HCT116 (cell line): ENCODE results near the gene SLFN12. TPM values are rescaled to one million over a fixed set of nuclear protein-coding genes. Genes with fewer than 3 reads are reported as not detected.

Source experiments
- ATAC-seq: fragments of 200-7000 bp; cut with Tn5 transposase; 2 replicates; pipeline ENCODE4 v1.9.1; 2020; ENCODE audit warnings: mild to moderate bottlenecking, moderate library complexity
- BruUV-seq: library from RNA; stranded (reverse); fragments of 400-500 nt; replicated peaks from 2 replicates; lab custom pipeline; 2021; lab: Mats Ljungman, UMichigan
- CTCF ChIA-PET: fragments of 300-600 bp; sonication (Branson Sonifier 250); formaldehyde crosslinking; loops from one replicate; lab custom pipeline; 2021; ENCODE audit warnings: antibody characterized with exemption; lab: Charles Lee
- POLR2A ChIA-PET: fragments of 300-600, 350-600 bp; sonication (Branson Sonifier 250); formaldehyde crosslinking; loops from one replicate; lab custom pipeline; 2021; ENCODE audit warnings: antibody characterized with exemption; lab: Charles Lee
- RAD21 ChIA-PET, 2 experiments: fragments of 300-600 bp; sonication (Branson Sonifier 250); formaldehyde crosslinking; loops; one replicate each; lab custom pipeline; 2023; ENCODE audit warnings: low total read pairs in 2 of 2; ENCODE audit not compliant: uncharacterized antibody in 2 of 2, unreplicated experiment in 2 of 2, low non-redundant PET in 1 of 2; lab: Charles Lee
- DNase-seq: peaks from one replicate; pipeline ENCODE4 v3.0.0-alpha.2; 2010; ENCODE audit warnings: low read depth, low spot score
- H2AFZ ChIP-seq: fragments of 200-600 bp; shearing (Covaris generic), sonication (generic); 2 replicates; pipeline ENCODE4 v1.6.1; 2017; ENCODE audit warnings: low read depth, mixed run types, mixed read lengths, antibody characterized with exemption, low read length; ENCODE audit not compliant: poor library complexity, severe bottlenecking
- H3K27ac ChIP-seq: 2 replicates; pipeline ENCODE4 v1.5.1; 2012; ENCODE audit warnings: low read depth, low read length
- H3K27me3 ChIP-seq: fragments of 200-600 bp; sonication (generic); 2 replicates; pipeline ENCODE4 v1.6.1; 2016; ENCODE audit warnings: mixed run types, low read length, mixed read lengths; ENCODE audit not compliant: insufficient read depth
- H3K36me3 ChIP-seq, 2 experiments: fragments of 200-500 bp in 1 of 2; fragments of 200-600 bp in 1 of 2; sonication (Bioruptor generic) in 1 of 2; sonication (generic) in 1 of 2; 2 replicates each; pipeline versions ENCODE4 v1.5.1 to v1.6.1; 2014 to 2016; ENCODE audit warnings: low read length in 2 of 2, inconsistent platforms in 1 of 2, mixed read lengths in 1 of 2, mixed run types in 1 of 2; ENCODE audit not compliant: insufficient read depth in 2 of 2, control insufficient read depth in 1 of 2
- H3K4me1 ChIP-seq, 2 experiments: fragments of 200-600 bp in 1 of 2; sonication (generic) in 1 of 2; 2 replicates each; pipeline versions ENCODE4 v1.5.1 to v1.6.1; 2012 to 2017; ENCODE audit warnings: low read length in 2 of 2, inconsistent platforms in 1 of 2, mild to moderate bottlenecking in 1 of 2, mixed read lengths in 1 of 2, mixed run types in 1 of 2, moderate library complexity in 1 of 2; ENCODE audit not compliant: insufficient read depth in 2 of 2, control insufficient read depth in 1 of 2
- H3K4me2 ChIP-seq: fragments of 200-600 bp; sonication (generic); 2 replicates; pipeline ENCODE4 v1.6.1; 2017; ENCODE audit warnings: mixed run types, low read length, mixed read lengths
- H3K4me3 ChIP-seq, 2 experiments: fragments of 200-600 bp in 1 of 2; sonication (generic) in 1 of 2; replicated peaks in 1 of 2; 2 replicates each; pipeline ENCODE4 v1.5.1; 2011 to 2016; ENCODE audit warnings: low read length in 2 of 2, control low read depth in 1 of 2, low read depth in 1 of 2, mild to moderate bottlenecking in 1 of 2, mixed read lengths in 1 of 2, mixed run types in 1 of 2
- H3K79me2 ChIP-seq: fragments of 200-600 bp; sonication (generic); 2 replicates; pipeline ENCODE4 v1.6.1; 2017; ENCODE audit warnings: mild to moderate bottlenecking, mixed run types, low read length, moderate library complexity, mixed read lengths; ENCODE audit not compliant: insufficient read depth
- H3K9ac ChIP-seq: fragments of 200-600 bp; sonication (generic); 2 replicates; pipeline ENCODE4 v1.6.1; 2016; ENCODE audit warnings: low read length, mixed read lengths
- H3K9me2 ChIP-seq: fragments of 200-600 bp; sonication (generic), shearing (Covaris generic); 2 replicates; pipeline ENCODE4 v1.6.1; 2017; ENCODE audit warnings: mixed run types, mild to moderate bottlenecking, moderate library complexity; ENCODE audit not compliant: insufficient read depth
- H3K9me3 ChIP-seq, 2 experiments: fragments of 200-500 bp in 1 of 2; fragments of 200-600 bp in 1 of 2; sonication (Bioruptor generic) in 1 of 2; sonication (generic) in 1 of 2; 2 replicates each; pipeline ENCODE4 v1.6.1; 2014 to 2017; ENCODE audit warnings: low read length in 2 of 2, mixed read lengths in 2 of 2, inconsistent platforms in 1 of 2, low read depth in 1 of 2, mild to moderate bottlenecking in 1 of 2, mixed run types in 1 of 2, moderate library complexity in 1 of 2; ENCODE audit not compliant: control insufficient read depth in 1 of 2, insufficient read depth in 1 of 2
- H4K20me1 ChIP-seq: fragments of 200-600 bp; sonication (generic), shearing (Covaris generic); 2 replicates; pipeline ENCODE4 v1.6.1; 2017; ENCODE audit warnings: mixed run types, mild to moderate bottlenecking, moderate library complexity; ENCODE audit not compliant: insufficient read depth
- CEBPB ChIP-seq: IDR thresholded peaks from 2 replicates; pipeline ENCODE4 v1.6.1; 2012; ENCODE audit warnings: low read depth
- EGR1 ChIP-seq: IDR thresholded peaks from 2 replicates; pipeline ENCODE4 v1.6.1; 2012; ENCODE audit warnings: low read depth
- ELF1 ChIP-seq: IDR thresholded peaks from 2 replicates; pipeline ENCODE4 v1.6.1; 2012; ENCODE audit warnings: low read depth, borderline replicate concordance
- EZH2 ChIP-seq: fragments of 200-600 bp; sonication (generic); IDR thresholded peaks from 2 replicates; pipeline ENCODE4 v1.6.1; 2017; ENCODE audit warnings: antibody characterized with exemption, mixed run types
- POLR2A ChIP-seq: IDR thresholded peaks from 2 replicates; pipeline ENCODE4 v1.7.0; 2011; ENCODE audit warnings: borderline replicate concordance; ENCODE audit not compliant: insufficient read depth, insufficient read length; ENCODE audit errors: extremely low read depth
- POLR2AphosphoS5 ChIP-seq: IDR thresholded peaks from 2 replicates; pipeline ENCODE4 v1.6.1; 2011; ENCODE audit warnings: mild to moderate bottlenecking, low read depth, low read length, moderate library complexity
- SIN3A ChIP-seq: IDR thresholded peaks from 2 replicates; pipeline ENCODE4 v1.6.1; 2012; ENCODE audit warnings: low read depth
- TCF7L2 ChIP-seq: IDR thresholded peaks from 2 replicates; pipeline ENCODE4 v1.7.0; 2011; ENCODE audit warnings: borderline replicate concordance, inconsistent platforms; ENCODE audit not compliant: insufficient read depth, insufficient read length; ENCODE audit errors: extremely low read depth
- ZNF274 ChIP-seq: fragments of 200-500 bp; sonication (Bioruptor generic); IDR thresholded peaks from 2 replicates; pipeline ENCODE4 v1.6.1; 2014; ENCODE audit warnings: mild to moderate bottlenecking, low read depth, low read length, inconsistent platforms
- intact Hi-C: fragments of 100-400 bp; cut with micrococcal nuclease; formaldehyde crosslinking; loops from 2 replicates; pipeline ENCODE4 v1.10.0; 2022
- total RNA-seq: library from RNA; stranded (reverse); gene quantifications from one replicate; pipeline ENCODE4 v1.2.1, GENCODE V29; 2021; ENCODE audit not compliant: unreplicated experiment
- TF ChIP-seq, protein P1 (sequence below): IDR thresholded peaks from 2 replicates; pipeline ENCODE4 v1.6.1; 2012; ENCODE audit warnings: low read depth
- TF ChIP-seq, protein P2 (sequence below), 3 experiments: fragments of 200-600 bp in 1 of 3; sonication (generic) in 1 of 3; IDR thresholded peaks in 2 of 3; conservative IDR thresholded peaks in 1 of 3; 2 replicates each; pipeline ENCODE4 v1.5.1; 2012 to 2017; ENCODE audit warnings: low read depth in 2 of 3, low read length in 2 of 3, antibody characterized with exemption in 1 of 3, borderline replicate concordance in 1 of 3, control low read depth in 1 of 3, mild to moderate bottlenecking in 1 of 3, mixed read lengths in 1 of 3, mixed run types in 1 of 3, moderate library complexity in 1 of 3; ENCODE audit not compliant: insufficient read depth in 1 of 3

The SLFN12 gene
- total RNA-seq, 1 experiment from 2014 or later: not detected

DNA sequence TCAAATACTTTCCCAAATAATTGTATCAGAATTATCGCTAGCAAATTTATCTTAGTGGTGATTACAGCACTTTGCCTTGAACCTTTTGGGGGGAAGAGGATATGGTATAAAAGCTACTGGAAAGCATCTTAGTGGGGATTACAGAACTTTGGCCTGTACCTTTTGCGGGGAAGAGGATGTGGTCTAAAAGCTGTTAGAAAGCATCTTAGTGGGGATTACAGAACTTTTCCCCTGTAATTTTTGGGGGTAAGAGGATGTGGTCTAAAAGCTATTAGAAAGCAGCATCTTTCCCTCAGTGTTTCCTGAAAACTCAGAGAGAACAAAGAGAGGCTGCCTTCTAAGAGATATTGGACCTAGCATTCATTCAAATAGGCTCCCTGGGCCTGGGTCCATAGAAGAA is 4.1 kb downstream of the SLFN12 start:
- CTCF ChIA-PET: no interaction called here
- DNase-seq (no peak), ATAC-seq (no peak)
- Histone ChIP-seq H3K79me2 (no peaks in the 10 kb centered on the region), H3K9me2 (no peaks in the 10 kb centered on the region), H3K27me3 (peaks cover 16% of the 10 kb centered on the region), H4K20me1 (no peaks in the 10 kb centered on the region), H3K27ac (no peak overlapping the region), H3K4me1 (peaks cover 4 to 7% of the 10 kb centered on the region in 2 experiments), H3K4me2 (no peak overlapping the region), H3K9me3 (no peaks in the 10 kb centered on the region), H2AFZ (no peak overlapping the region), H3K4me3 (no peak overlapping the region), H3K36me3 (no peaks in the 10 kb centered on the region)
- no TSS peak for BruUV-seq
- POLR2A ChIA-PET: no interaction called here
- RAD21 ChIA-PET: no interaction called here
- intact Hi-C loops: no loop called here
- TF ChIP-seq EZH2: no peak
- TF ChIP-seq, all 23 proteins: peak for 0
- H3K9ac ChIP-seq: no peak overlapping the region

DNA sequence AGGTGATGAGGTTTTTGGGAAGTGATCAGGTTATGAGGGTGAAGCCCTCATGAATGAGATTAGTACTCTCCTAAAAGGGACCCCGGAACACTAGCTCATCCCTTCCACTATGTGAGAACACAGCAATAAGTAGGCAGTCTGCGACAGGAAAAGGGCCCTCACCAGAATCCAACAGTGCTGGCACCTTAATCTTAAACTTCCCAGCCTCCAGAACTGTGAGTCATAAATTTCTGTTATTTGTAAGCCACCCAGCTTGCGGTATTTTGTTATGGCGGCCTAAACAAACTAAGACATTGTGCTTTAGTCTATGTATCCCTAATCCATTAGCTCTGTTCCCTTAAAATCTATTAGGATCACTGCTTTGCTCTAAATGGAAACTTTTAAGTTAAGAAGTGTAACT is 8.5 kb downstream of the SLFN12 start:
- Histone ChIP-seq H3K9ac (no peak overlapping the region), H3K36me3 (no peaks in the 10 kb centered on the region)
- no peak for DNase-seq
- RAD21 ChIA-PET: no interaction called here
- CTCF ChIA-PET: no interaction called here
- TF ChIP-seq EGR1 (no peak), POLR2A (no peak), ELF1 (no peak), TCF7L2 (no peak), POLR2AphosphoS5 (no peak), EZH2 (no peak), SIN3A (no peak), CEBPB (no peak), ZNF274 (no peak)
- TF ChIP-seq, protein P1, sequence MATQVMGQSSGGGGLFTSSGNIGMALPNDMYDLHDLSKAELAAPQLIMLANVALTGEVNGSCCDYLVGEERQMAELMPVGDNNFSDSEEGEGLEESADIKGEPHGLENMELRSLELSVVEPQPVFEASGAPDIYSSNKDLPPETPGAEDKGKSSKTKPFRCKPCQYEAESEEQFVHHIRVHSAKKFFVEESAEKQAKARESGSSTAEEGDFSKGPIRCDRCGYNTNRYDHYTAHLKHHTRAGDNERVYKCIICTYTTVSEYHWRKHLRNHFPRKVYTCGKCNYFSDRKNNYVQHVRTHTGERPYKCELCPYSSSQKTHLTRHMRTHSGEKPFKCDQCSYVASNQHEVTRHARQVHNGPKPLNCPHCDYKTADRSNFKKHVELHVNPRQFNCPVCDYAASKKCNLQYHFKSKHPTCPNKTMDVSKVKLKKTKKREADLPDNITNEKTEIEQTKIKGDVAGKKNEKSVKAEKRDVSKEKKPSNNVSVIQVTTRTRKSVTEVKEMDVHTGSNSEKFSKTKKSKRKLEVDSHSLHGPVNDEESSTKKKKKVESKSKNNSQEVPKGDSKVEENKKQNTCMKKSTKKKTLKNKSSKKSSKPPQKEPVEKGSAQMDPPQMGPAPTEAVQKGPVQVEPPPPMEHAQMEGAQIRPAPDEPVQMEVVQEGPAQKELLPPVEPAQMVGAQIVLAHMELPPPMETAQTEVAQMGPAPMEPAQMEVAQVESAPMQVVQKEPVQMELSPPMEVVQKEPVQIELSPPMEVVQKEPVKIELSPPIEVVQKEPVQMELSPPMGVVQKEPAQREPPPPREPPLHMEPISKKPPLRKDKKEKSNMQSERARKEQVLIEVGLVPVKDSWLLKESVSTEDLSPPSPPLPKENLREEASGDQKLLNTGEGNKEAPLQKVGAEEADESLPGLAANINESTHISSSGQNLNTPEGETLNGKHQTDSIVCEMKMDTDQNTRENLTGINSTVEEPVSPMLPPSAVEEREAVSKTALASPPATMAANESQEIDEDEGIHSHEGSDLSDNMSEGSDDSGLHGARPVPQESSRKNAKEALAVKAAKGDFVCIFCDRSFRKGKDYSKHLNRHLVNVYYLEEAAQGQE: no peak
- TF ChIP-seq, protein P2, sequence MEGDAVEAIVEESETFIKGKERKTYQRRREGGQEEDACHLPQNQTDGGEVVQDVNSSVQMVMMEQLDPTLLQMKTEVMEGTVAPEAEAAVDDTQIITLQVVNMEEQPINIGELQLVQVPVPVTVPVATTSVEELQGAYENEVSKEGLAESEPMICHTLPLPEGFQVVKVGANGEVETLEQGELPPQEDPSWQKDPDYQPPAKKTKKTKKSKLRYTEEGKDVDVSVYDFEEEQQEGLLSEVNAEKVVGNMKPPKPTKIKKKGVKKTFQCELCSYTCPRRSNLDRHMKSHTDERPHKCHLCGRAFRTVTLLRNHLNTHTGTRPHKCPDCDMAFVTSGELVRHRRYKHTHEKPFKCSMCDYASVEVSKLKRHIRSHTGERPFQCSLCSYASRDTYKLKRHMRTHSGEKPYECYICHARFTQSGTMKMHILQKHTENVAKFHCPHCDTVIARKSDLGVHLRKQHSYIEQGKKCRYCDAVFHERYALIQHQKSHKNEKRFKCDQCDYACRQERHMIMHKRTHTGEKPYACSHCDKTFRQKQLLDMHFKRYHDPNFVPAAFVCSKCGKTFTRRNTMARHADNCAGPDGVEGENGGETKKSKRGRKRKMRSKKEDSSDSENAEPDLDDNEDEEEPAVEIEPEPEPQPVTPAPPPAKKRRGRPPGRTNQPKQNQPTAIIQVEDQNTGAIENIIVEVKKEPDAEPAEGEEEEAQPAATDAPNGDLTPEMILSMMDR (IDR thresholded peaks at IDR 0.05 in 2 of 3, conservative IDR thresholded peaks at IDR 0.05 in 1 of 3; ENCODE audit: borderline replicate concordance in 1 of 3, insufficient read depth in 1 of 3, low read depth in 2 of 3, low read length in 2 of 3): no peak
- TF ChIP-seq, all 23 proteins: peak for 0
- no peak for ATAC-seq
- Histone ChIP-seq H4K20me1 (no peaks in the 10 kb centered on the region), H3K27me3 (peaks cover 43% of the 10 kb centered on the region), H3K9me3 (no peaks in the 10 kb centered on the region), H2AFZ (no peak overlapping the region), H3K4me2 (no peak overlapping the region), H3K79me2 (no peaks in the 10 kb centered on the region), H3K4me1 (no peaks in the 10 kb centered on the region), H3K4me3 (no peak overlapping the region), H3K27ac (no peak overlapping the region), H3K9me2 (no peaks in the 10 kb centered on the region)
- POLR2A ChIA-PET: no interaction called here
- BruUV-seq: no TSS peak
- intact Hi-C loops: no loop called here
